Esophagus muscularis mucosa (tissue), 4 donors: ENCODE results near the gene SZT2.
A peak's percentile ranks its signal among the peaks of the same experiment; 100 is the strongest.

Experiments
- EP300 ChIP-seq: sonication (generic); formaldehyde crosslinking; IDR thresholded peaks from one replicate; pipeline ENCODE4 v1.6.1; 2017; ENCODE audit warnings: antibody characterized with exemption
- POLR2AphosphoS5 ChIP-seq, 2 donors: sonication (generic); formaldehyde crosslinking; IDR thresholded peaks; one replicate each; pipeline ENCODE4 v1.6.1; 2017; ENCODE audit warnings: antibody characterized with exemption in 2 of 2
- TF ChIP-seq, protein P1 (sequence below), 3 experiments: fragments of 200-600 bp in 2 of 3; fragments of 450-650 bp in 1 of 3; sonication (generic) in 2 of 3; IDR thresholded peaks; one replicate each; pipeline ENCODE4 v1.5.1; 2017 to 2019; ENCODE audit warnings: antibody characterized with exemption in 3 of 3, mild to moderate bottlenecking in 2 of 3, moderate library complexity in 1 of 3

DNA sequence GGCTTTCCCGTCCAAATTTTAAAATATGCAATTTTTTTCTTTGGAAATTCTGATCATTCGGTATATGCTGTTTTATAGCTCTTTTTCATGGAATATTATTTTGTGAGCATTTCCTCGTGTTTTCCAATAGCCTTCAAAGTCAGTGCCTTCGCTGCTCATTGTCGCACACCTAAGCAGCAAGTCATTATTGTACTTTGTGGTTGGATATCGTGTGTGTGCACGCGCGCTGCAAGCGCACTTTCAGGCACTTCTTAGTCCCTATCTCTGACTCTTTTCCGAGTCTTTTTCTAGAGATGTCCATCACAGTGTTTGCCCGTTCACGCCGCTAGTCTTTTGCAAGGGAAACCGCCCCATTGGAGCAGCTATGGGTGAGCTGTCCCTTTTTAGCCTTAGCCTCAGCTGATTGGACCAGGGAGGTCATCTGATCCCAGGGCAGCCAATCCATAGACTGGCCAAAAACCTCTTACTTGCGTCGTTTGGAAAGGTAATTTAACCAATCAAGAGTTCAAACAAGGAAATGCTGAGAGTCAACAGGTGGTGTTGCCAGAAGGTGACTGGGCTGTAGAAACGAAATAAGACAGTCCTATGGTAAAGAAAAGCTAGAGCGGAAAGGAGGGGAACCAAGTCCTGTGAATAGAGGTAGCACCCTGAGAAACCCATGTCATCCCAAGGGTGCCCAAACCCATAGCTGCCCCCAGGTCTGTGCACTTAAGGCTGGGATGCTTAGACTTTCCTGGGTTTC is 64.7 kb downstream of the SZT2 start:
- TF ChIP-seq, protein P1, sequence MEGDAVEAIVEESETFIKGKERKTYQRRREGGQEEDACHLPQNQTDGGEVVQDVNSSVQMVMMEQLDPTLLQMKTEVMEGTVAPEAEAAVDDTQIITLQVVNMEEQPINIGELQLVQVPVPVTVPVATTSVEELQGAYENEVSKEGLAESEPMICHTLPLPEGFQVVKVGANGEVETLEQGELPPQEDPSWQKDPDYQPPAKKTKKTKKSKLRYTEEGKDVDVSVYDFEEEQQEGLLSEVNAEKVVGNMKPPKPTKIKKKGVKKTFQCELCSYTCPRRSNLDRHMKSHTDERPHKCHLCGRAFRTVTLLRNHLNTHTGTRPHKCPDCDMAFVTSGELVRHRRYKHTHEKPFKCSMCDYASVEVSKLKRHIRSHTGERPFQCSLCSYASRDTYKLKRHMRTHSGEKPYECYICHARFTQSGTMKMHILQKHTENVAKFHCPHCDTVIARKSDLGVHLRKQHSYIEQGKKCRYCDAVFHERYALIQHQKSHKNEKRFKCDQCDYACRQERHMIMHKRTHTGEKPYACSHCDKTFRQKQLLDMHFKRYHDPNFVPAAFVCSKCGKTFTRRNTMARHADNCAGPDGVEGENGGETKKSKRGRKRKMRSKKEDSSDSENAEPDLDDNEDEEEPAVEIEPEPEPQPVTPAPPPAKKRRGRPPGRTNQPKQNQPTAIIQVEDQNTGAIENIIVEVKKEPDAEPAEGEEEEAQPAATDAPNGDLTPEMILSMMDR (IDR thresholded peaks at IDR 0.05) = peak in 1 of 3 experiments; percentile 18
- TF ChIP-seq POLR2AphosphoS5 (IDR thresholded peaks at IDR 0.05) (peak in 1 of 2 donors; percentile 52), EP300 (no peak)
